Loucy (cell line): ENCODE results near the gene C12orf76.

ENCODE experiments used
- H2AFZ ChIP-seq: fragments of 200-600 bp; sonication (generic); 2 replicates; pipeline ENCODE4 v1.6.0; 2016; ENCODE audit warnings: antibody characterized with exemption, mild to moderate bottlenecking, low read length, moderate library complexity
- H3F3A ChIP-seq: fragments of 200-600 bp; 2 replicates; pipeline ENCODE4 v1.6.0; 2016; ENCODE audit warnings: antibody characterized with exemption, low read depth, mild to moderate bottlenecking
- H3K27me3 ChIP-seq: fragments of 200-600 bp; sonication (generic); 2 replicates; pipeline ENCODE4 v1.6.1; 2014; ENCODE audit warnings: low read length, mild to moderate bottlenecking; ENCODE audit not compliant: insufficient read depth, poor library complexity, severe bottlenecking
- H3K36me3 ChIP-seq: fragments of 200-600 bp; sonication (generic); 2 replicates; pipeline ENCODE4 v1.6.1; 2016; ENCODE audit warnings: low read length; ENCODE audit not compliant: insufficient read depth
- H3K4me1 ChIP-seq: fragments of 200-600 bp; sonication (generic); 2 replicates; pipeline ENCODE4 v1.5.1; 2014; ENCODE audit warnings: low read length, mild to moderate bottlenecking; ENCODE audit not compliant: insufficient read depth, poor library complexity, severe bottlenecking
- H3K4me2 ChIP-seq: fragments of 200-600 bp; sonication (generic); 2 replicates; pipeline ENCODE4 v1.6.0; 2014; ENCODE audit warnings: antibody characterized with exemption, low read length, low read depth, mild to moderate bottlenecking; ENCODE audit not compliant: poor library complexity, severe bottlenecking
- H3K4me3 ChIP-seq: fragments of 200-600 bp; sonication (generic); 2 replicates; pipeline ENCODE4 v1.5.1; 2014; ENCODE audit warnings: low read length, mild to moderate bottlenecking, mixed read lengths; ENCODE audit not compliant: poor library complexity, severe bottlenecking
- H3K79me2 ChIP-seq: fragments of 200-600 bp; sonication (generic); 2 replicates; pipeline ENCODE4 v1.6.1; 2014; ENCODE audit warnings: low read length; ENCODE audit not compliant: insufficient read depth
- H3K9ac ChIP-seq: fragments of 200-600 bp; sonication (generic); 2 replicates; pipeline ENCODE4 v1.6.0; 2014; ENCODE audit warnings: mild to moderate bottlenecking, low read depth, low read length, moderate library complexity; ENCODE audit not compliant: poor library complexity, severe bottlenecking
- H3K9me2 ChIP-seq: fragments of 200-600 bp; sonication (generic); replicated peaks from 2 replicates; pipeline ENCODE4 v1.6.1; 2016; ENCODE audit warnings: low read depth, low read length, mixed read lengths
- H3K9me3 ChIP-seq: fragments of 200-600 bp; sonication (generic); 2 replicates; pipeline ENCODE4 v1.6.1; 2014; ENCODE audit warnings: mild to moderate bottlenecking, antibody characterized with exemption, low read length, low read depth; ENCODE audit not compliant: insufficient read depth
- H4K20me1 ChIP-seq: fragments of 200-600 bp; sonication (generic); 2 replicates; pipeline ENCODE4 v1.6.0; 2014; ENCODE audit warnings: antibody characterized with exemption, low read length, mild to moderate bottlenecking; ENCODE audit not compliant: insufficient read depth, poor library complexity, severe bottlenecking
- CTCF ChIP-seq: fragments of 200-600 bp; sonication (generic); conservative IDR thresholded peaks from 2 replicates; pipeline ENCODE4 v1.5.1; 2014; ENCODE audit warnings: mild to moderate bottlenecking, antibody characterized with exemption, low read length
- EZH2phosphoT487 ChIP-seq: fragments of 200-600 bp; IDR thresholded peaks from 2 replicates; pipeline ENCODE4 v1.6.1; 2018; ENCODE audit warnings: antibody characterized with exemption, mild to moderate bottlenecking, moderate library complexity, borderline replicate concordance

The C12orf76 gene

GRCh38 chr12:109998241-109998903 is 50.0 kb downstream of the C12orf76 start:
- H4K20me1 ChIP-seq = peaks cover 30% of the 10 kb centered on the region
- H3K9me3 ChIP-seq = no peaks in the 10 kb centered on the region
- H3K36me3 ChIP-seq = no peaks in the 10 kb centered on the region
- peak overlapping the region; percentile 88 for H3K4me2 ChIP-seq
- H3K79me2 ChIP-seq = peaks cover 66% of the 10 kb centered on the region
- TF ChIP-seq EZH2phosphoT487 = no peak
- no peak for TF ChIP-seq CTCF
- H3K27me3 ChIP-seq = no peaks in the 10 kb centered on the region
- peak overlapping the region; percentile 91 for H3K4me3 ChIP-seq
- peak overlapping the region; percentile 89 for H2AFZ ChIP-seq
- H3K4me1 ChIP-seq = peaks cover 46% of the 10 kb centered on the region
- no peaks in the 10 kb centered on the region for H3F3A ChIP-seq
- peak overlapping the region; percentile 76 for H3K9ac ChIP-seq
- no peaks in the 10 kb centered on the region for H3K9me2 ChIP-seq

- no peak overlapping the region for H3K4me3 ChIP-seq
- H3K36me3 ChIP-seq = no peaks in the 10 kb centered on the region
- no peak overlapping the region for H2AFZ ChIP-seq
- TF ChIP-seq EZH2phosphoT487 = no peak
- no peak for TF ChIP-seq CTCF
- H3K9me2 ChIP-seq = no peaks in the 10 kb centered on the region
- no peaks in the 10 kb centered on the region for H3K9me3 ChIP-seq
- no peak overlapping the region for H3K9ac ChIP-seq
- H3K4me2 ChIP-seq = no peak overlapping the region
- H3K79me2 ChIP-seq = peaks cover 68% of the 10 kb centered on the region
- H4K20me1 ChIP-seq = peaks cover 36% of the 10 kb centered on the region
- no peaks in the 10 kb centered on the region for H3F3A ChIP-seq
- peaks cover 42% of the 10 kb centered on the region for H3K4me1 ChIP-seq
- no peaks in the 10 kb centered on the region for H3K27me3 ChIP-seq
These were observed 50.9 kb downstream of the C12orf76 start for GRCh38 chr12:109997393-109997792.

GRCh38 chr12:109996483-109996853 is 51.9 kb downstream of the C12orf76 start:
- Histone ChIP-seq H3K4me1 (peaks cover 47% of the 10 kb centered on the region), H4K20me1 (peaks cover 36% of the 10 kb centered on the region), H3K36me3 (no peaks in the 10 kb centered on the region; the same call in 1 of the 2 replicates), H3K4me3 (peak overlapping the region; percentile 88), H3K9me3 (no peaks in the 10 kb centered on the region), H2AFZ (peak overlapping the region; percentile 86), H3F3A (no peaks in the 10 kb centered on the region), H3K79me2 (peaks cover 70% of the 10 kb centered on the region), H3K9ac (peak overlapping the region; percentile 84), H3K4me2 (peak overlapping the region; percentile 65), H3K9me2 (no peaks in the 10 kb centered on the region), H3K27me3 (no peaks in the 10 kb centered on the region)
- TF ChIP-seq CTCF (no peak), EZH2phosphoT487 (no peak)
